ENCODE results near the gene HLA-C.

Gene HLA-C

DNA sequence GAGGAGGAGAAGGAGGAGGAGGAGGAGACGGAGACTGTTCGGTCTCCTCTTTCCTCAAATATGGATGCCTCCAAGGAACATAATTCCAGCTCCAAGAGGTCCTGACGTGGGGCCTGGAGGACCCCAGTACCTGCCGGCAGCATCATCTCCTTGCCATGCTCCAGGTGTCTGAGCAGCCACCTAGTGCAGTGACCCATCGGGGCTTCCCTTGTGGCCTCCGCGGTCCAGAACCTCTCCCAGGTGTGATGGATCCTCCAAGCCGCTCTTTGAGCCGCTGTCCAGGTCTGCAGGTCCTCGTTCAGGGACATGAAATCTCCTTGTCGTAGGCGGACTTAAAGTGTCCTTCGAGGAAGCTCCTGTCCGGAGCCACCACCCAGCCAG lies 35.8 kb upstream of the HLA-C start:
- no peak for DNase-seq (ENCODE audit: low read depth)
- no peak overlapping the region for H3K4me3 ChIP-seq (ENCODE audit: control insufficient read depth, low read depth, low read length)
- TF ChIP-seq, protein P1, sequence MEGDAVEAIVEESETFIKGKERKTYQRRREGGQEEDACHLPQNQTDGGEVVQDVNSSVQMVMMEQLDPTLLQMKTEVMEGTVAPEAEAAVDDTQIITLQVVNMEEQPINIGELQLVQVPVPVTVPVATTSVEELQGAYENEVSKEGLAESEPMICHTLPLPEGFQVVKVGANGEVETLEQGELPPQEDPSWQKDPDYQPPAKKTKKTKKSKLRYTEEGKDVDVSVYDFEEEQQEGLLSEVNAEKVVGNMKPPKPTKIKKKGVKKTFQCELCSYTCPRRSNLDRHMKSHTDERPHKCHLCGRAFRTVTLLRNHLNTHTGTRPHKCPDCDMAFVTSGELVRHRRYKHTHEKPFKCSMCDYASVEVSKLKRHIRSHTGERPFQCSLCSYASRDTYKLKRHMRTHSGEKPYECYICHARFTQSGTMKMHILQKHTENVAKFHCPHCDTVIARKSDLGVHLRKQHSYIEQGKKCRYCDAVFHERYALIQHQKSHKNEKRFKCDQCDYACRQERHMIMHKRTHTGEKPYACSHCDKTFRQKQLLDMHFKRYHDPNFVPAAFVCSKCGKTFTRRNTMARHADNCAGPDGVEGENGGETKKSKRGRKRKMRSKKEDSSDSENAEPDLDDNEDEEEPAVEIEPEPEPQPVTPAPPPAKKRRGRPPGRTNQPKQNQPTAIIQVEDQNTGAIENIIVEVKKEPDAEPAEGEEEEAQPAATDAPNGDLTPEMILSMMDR (conservative IDR thresholded peaks at IDR 0.05; ENCODE audit: control insufficient read depth, insufficient read depth, low read depth, low read length) = no peak

- TF ChIP-seq, protein P1 (conservative IDR thresholded peaks at IDR 0.05; ENCODE audit: control insufficient read depth, insufficient read depth, low read depth, low read length) = no peak
- no peak overlapping the region for H3K4me3 ChIP-seq (ENCODE audit: control insufficient read depth, low read depth, low read length)
- DNase-seq (ENCODE audit: low read depth) = no peak
These were observed 33.9 kb upstream of the HLA-C start for GRCh38 chr6:31305703-31306219.

DNA sequence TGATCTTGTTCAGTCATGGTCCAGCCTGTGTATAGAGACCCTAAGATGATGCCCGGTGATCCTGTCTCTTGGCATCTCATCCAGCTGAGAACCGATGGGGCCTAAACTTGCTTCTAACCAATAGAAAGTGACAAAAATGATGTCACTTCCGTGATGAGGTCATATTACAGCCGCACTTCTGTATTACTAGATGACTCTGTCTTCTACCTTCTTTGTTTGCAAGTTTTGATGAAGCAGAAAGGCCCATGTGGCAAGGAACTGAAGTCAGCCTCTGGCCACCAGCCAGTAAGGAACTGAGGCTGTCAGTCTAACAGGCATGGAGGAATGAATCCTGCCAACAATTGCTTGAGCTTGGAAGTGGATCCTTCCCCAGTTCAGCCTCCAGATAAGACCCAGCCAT lies 32.8 kb upstream of the HLA-C start:
- peak; percentile 2 for DNase-seq (ENCODE audit: low read depth)
- H3K4me3 ChIP-seq (ENCODE audit: control insufficient read depth, low read depth, low read length) = no peak overlapping the region
- TF ChIP-seq, protein P1 (conservative IDR thresholded peaks at IDR 0.05; ENCODE audit: control insufficient read depth, insufficient read depth, low read depth, low read length) = no peak

GRCh38 chr6:31300797-31301196 lies 28.9 kb upstream of the HLA-C start:
- H3K4me3 ChIP-seq (ENCODE audit: control insufficient read depth, low read depth, low read length) = no peak overlapping the region
- TF ChIP-seq, protein P1 (conservative IDR thresholded peaks at IDR 0.05; ENCODE audit: control insufficient read depth, insufficient read depth, low read depth, low read length) = no peak
- no peak for DNase-seq (ENCODE audit: low read depth)

- no peak overlapping the region for H3K4me3 ChIP-seq (ENCODE audit: control insufficient read depth, low read depth, low read length)
- TF ChIP-seq, protein P1 (conservative IDR thresholded peaks at IDR 0.05; ENCODE audit: control insufficient read depth, insufficient read depth, low read depth, low read length) = no peak
- DNase-seq (ENCODE audit: low read depth) = no peak
These were observed 28.1 kb upstream of the HLA-C start for GRCh38 chr6:31299947-31300346.

DNA sequence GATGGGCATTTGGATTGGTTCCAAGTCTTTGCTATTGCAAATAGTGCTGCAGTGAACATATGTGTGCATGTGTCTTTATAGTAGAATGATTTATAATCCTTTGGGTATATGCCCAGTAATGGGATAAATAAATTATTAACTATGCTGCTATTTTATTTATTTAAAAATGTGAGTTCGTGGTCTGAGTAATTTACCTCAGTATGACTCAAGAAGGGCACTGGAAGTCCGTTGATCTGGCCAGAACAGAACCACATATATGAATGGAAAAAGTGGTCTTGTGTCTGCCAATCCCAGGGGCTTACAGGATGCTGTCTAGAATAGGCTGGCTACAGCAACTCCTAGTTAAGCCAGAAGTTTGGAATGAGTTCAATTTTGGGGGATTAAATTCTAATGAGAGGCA lies 27.6 kb upstream of the HLA-C start:
- TF ChIP-seq, protein P1 (conservative IDR thresholded peaks at IDR 0.05; ENCODE audit: control insufficient read depth, insufficient read depth, low read depth, low read length) = no peak
- peak; percentile 7 for DNase-seq (ENCODE audit: low read depth)
- no peak overlapping the region for H3K4me3 ChIP-seq (ENCODE audit: control insufficient read depth, low read depth, low read length)

DNA sequence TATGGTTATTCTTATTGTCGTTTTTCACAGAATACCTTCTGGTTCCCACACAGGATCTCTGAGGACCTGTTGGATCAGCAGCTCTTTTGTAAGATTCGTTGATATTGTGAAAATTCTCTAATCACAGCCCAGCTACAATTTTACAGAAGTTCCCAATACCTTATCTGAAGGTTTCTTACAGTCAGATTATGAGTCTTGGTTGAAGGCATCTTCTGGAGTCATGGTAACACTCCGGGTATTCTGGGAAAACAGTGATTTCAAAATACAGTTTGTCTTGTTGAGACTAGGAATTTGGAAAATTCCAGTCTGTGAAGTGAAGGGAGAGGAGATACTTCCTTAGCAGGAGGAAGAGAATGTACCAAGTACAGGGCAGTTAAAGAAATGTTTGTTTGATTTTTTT lies 22.2 kb upstream of the HLA-C start:
- no peak overlapping the region for H3K4me3 ChIP-seq (ENCODE audit: control insufficient read depth, low read depth, low read length)
- no peak for DNase-seq (ENCODE audit: low read depth)
- TF ChIP-seq, protein P1 (conservative IDR thresholded peaks at IDR 0.05; ENCODE audit: control insufficient read depth, insufficient read depth, low read depth, low read length) = no peak

Data from fibroblast of mammary gland (primary cell).